HepG2 (cell line): ENCODE data around the gene ASTN1.

Experiments used
- ADNP ChIP-seq: sonication (generic); formaldehyde crosslinking; IDR thresholded peaks from 2 replicates; pipeline ENCODE4 v1.4.0; 2020; ENCODE audit warnings: missing genetic modification reagents
- NFYB ChIP-seq: sonication (generic); formaldehyde crosslinking; IDR thresholded peaks from 2 replicates; pipeline ENCODE4 v1.4.0; 2020; ENCODE audit warnings: missing genetic modification reagents
- POLR2AphosphoS2 ChIP-seq: IDR thresholded peaks from 2 replicates; pipeline ENCODE4 v1.6.1; 2011; ENCODE audit warnings: low read depth, low read length, improper control_type of control experiment
- PPARG ChIP-seq: conservative IDR thresholded peaks from 2 replicates; pipeline ENCODE4 v1.6.1; 2016; ENCODE audit warnings: missing biosample characterization, missing genetic modification reagents
- RFX5 ChIP-seq: IDR thresholded peaks from 2 replicates; pipeline ENCODE4 v1.6.1; 2011; ENCODE audit warnings: low read depth, low read length, improper control_type of control experiment
- TP53 ChIP-seq: sonication (generic); formaldehyde crosslinking; conservative IDR thresholded peaks from 2 replicates; pipeline ENCODE4 v1.4.0; 2020; ENCODE audit warnings: missing genetic modification reagents
- YY1 ChIP-seq: IDR thresholded peaks from 2 replicates; pipeline ENCODE4 v1.6.1; 2011; ENCODE audit warnings: low read length, low read depth, moderate library complexity, mild to moderate bottlenecking; ENCODE audit not compliant: insufficient read depth, insufficient replicate concordance
- ZNF124 ChIP-seq: sonication (generic); formaldehyde crosslinking; IDR thresholded peaks from 2 replicates; pipeline ENCODE4 v1.4.0; 2020; ENCODE audit warnings: missing genetic modification reagents
- ZNF264 ChIP-seq: sonication (generic); formaldehyde crosslinking; IDR thresholded peaks from 2 replicates; pipeline ENCODE4 v1.4.0; 2020; ENCODE audit warnings: missing genetic modification reagents
- ZNF563 ChIP-seq: sonication (generic); formaldehyde crosslinking; IDR thresholded peaks from 2 replicates; pipeline ENCODE4 v1.8.0; 2022; ENCODE audit warnings: mild to moderate bottlenecking, moderate library complexity, missing genetic modification reagents
- TF ChIP-seq, protein P1 (sequence below): sonication (generic); formaldehyde crosslinking; IDR thresholded peaks from 2 replicates; pipeline ENCODE4 v1.5.1; 2020; ENCODE audit warnings: missing genetic modification reagents, mild to moderate bottlenecking, borderline replicate concordance

DNA sequence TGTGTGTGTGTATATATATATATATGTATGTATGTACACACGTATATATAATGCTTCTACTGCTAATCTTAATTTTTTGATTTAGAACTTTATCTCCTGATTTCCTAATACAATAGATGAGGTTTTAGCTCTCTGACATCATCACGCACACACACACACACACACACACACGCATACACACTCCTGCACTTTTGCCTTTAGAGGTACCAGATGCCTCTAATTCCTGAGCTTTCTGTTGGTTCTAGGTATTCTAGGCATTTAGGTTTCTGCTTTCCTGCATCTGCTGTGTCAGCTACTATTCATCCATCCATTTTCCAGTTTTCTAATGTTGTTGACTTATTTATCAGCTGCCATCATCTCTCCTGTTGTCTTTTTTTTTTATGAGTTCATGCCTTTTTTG, 348.3 kb downstream of the ASTN1 start:
- TF ChIP-seq ZNF124 (CRISPR knock-in tag) = no peak
- TF ChIP-seq NFYB = no peak
- TF ChIP-seq POLR2AphosphoS2 = no peak
- no peak for TF ChIP-seq ZNF563
- no peak for TF ChIP-seq PPARG (CRISPR knock-in tag)
- TF ChIP-seq TP53 (CRISPR knock-in tag) = no peak
- no peak for TF ChIP-seq ZNF264 (CRISPR knock-in tag)
- TF ChIP-seq ADNP (CRISPR knock-in tag) = no peak
- no peak for TF ChIP-seq RFX5
- no peak for TF ChIP-seq YY1
- TF ChIP-seq, protein P1, sequence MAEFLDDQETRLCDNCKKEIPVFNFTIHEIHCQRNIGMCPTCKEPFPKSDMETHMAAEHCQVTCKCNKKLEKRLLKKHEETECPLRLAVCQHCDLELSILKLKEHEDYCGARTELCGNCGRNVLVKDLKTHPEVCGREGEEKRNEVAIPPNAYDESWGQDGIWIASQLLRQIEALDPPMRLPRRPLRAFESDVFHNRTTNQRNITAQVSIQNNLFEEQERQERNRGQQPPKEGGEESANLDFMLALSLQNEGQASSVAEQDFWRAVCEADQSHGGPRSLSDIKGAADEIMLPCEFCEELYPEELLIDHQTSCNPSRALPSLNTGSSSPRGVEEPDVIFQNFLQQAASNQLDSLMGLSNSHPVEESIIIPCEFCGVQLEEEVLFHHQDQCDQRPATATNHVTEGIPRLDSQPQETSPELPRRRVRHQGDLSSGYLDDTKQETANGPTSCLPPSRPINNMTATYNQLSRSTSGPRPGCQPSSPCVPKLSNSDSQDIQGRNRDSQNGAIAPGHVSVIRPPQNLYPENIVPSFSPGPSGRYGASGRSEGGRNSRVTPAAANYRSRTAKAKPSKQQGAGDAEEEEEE = no peak
